Stimulated activated naive CD8-positive, alpha-beta T cell treated with anti-CD3 and anti-CD28 coated beads, Interleukin-15, amount 100 ng/mL, for 72 hours (primary cell): ENCODE data around the gene TAF4B.

ENCODE experiments used
- ATAC-seq: fragments of 150-1000 bp; cut with Tn5 transposase; 2 replicates; pipeline ENCODE4 v1.10.0; 2021; ENCODE audit warnings: mild to moderate bottlenecking, moderate library complexity
- DNase-seq, 2 donors: peaks; one replicate each; pipeline ENCODE4 v3.0.0; 2021 to 2022
- H3K27ac Mint-ChIP-seq, 2 donors: one replicate each; pipeline ENCODE4 v1.8.0; 2022; ENCODE audit warnings: mild to moderate bottlenecking in 2 of 2, mixed read lengths in 2 of 2, moderate library complexity in 2 of 2
- H3K27me3 Mint-ChIP-seq: one replicate; pipeline ENCODE4 v1.8.0; 2022; ENCODE audit warnings: mixed read lengths
- H3K4me1 Mint-ChIP-seq: one replicate; pipeline ENCODE4 v1.8.0; 2022; ENCODE audit warnings: mild to moderate bottlenecking, mixed read lengths
- H3K4me3 Mint-ChIP-seq, 2 donors: one replicate each; pipeline ENCODE4 v1.8.0; 2022; ENCODE audit warnings: mild to moderate bottlenecking in 2 of 2, mixed read lengths in 2 of 2, moderate library complexity in 1 of 2
- H3K9me3 Mint-ChIP-seq, 2 donors: one replicate each; pipeline ENCODE4 v1.8.0; 2022; ENCODE audit warnings: mixed read lengths in 2 of 2

Gene TAF4B

DNA sequence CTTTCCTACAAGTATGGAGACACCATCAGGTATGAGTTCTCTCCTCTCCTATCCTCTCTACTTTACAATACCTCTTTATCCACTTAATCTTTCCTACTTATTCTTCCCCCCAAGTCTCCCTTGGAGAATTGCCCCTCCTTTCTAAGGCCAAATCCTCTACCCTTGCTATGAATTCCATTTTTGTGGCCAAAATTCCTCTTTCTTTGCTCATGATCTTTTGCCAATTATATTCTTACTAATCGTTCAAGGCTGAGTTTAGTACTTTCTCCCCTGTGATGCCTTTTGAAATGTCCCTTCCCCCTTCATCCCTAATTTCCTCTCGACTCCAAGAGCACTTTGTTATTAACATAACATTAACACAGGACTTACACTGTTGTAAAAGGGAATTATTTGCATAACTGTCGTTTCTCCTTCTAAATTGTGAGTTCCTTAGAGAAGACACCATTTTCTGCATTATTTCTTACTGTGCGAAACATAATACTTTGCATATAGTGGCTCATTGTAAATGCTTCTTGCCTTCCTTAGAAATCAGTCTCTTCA lies 188.7 kb downstream of the TAF4B start:
- no peak for ATAC-seq
- Mint-ChIP-seq H3K4me1 (no peaks in the 10 kb centered on the region), H3K9me3 (no peaks in the 10 kb centered on the region)

DNA sequence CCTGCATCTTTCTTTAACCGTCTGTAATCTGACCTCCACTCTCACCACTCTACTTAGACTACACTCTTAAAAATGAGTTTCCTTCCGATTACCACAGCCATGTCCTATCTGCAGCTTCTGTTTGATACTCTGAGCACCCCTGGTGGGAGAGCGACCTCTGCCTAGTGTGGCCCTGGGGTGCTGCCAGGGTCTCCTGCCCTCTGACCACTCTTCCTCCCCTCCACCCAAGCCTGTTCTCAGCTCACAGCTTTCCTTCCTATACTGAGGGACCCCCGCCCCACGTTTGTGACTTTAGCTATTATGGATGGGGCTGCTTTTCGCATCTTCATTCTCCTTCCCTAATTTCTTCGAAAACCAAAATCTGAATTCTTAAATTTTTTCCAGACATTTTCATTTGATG lies 189.4 kb downstream of the TAF4B start:
- DNase-seq (no peak), ATAC-seq (no peak)
- Mint-ChIP-seq H3K4me3 (no peak overlapping the region), H3K27me3 (no peaks in the 10 kb centered on the region), H3K27ac (no peak overlapping the region), H3K9me3 (no peaks in the 10 kb centered on the region), H3K4me1 (no peaks in the 10 kb centered on the region)

More for the DNA sequence above, 188.7 kb downstream of the TAF4B start:
- no peak overlapping the region for H3K4me3 Mint-ChIP-seq
- H3K27me3 Mint-ChIP-seq = no peaks in the 10 kb centered on the region
- DNase-seq = no peak
- H3K27ac Mint-ChIP-seq = no peak overlapping the region

DNA sequence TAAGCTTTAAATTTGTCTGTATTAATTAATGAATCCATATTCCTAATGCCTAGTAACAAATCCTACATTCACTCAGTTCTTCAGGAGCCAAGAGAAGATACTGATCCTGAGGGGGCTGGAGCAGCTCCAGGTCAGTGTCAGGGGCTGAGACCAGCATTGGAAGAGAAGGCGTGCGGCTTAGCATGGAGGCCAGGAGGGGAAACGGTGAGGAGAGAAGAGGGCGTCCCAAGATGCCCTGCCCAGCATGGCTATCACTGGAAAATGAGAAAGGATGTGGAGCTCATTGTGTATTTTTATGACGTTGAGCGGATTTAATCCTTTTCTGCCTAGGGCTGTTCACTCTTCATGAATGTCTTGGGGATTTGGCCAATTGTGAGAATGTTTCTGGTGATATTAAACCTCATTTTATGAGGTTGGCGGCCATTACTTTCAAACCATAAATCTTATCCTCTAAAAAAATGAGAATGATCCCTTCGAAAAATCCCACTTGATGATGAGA lies 190.5 kb downstream of the TAF4B start:
- Mint-ChIP-seq H3K9me3 (no peaks in the 10 kb centered on the region), H3K4me3 (no peak overlapping the region), H3K4me1 (no peaks in the 10 kb centered on the region), H3K27ac (no peak overlapping the region), H3K27me3 (no peaks in the 10 kb centered on the region)
- DNase-seq = no peak
- no peak for ATAC-seq

DNA sequence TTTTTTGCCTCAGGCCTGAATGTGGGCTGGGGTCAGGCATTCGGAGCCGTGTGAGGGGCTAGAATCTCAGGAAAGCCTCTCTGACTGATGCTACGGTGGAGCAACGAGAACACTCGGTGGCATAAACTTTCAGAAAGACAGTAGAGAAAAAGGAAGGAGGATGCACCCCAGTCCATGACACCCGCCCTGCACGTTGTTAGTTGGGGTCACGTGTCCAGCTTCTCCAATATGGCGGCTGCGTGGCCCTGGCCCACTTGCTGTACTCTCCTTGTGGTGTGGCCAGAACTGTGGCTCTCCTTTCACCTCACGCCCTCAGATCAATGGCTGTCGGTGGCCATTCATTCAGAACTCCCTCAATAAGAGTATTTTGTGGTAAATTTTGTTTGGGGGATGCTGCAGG lies 190.9 kb downstream of the TAF4B start:
- Mint-ChIP-seq H3K27me3 (no peaks in the 10 kb centered on the region), H3K27ac (no peak overlapping the region), H3K4me3 (no peak overlapping the region), H3K4me1 (no peaks in the 10 kb centered on the region), H3K9me3 (no peaks in the 10 kb centered on the region)
- ATAC-seq (no peak), DNase-seq (no peak)

DNA sequence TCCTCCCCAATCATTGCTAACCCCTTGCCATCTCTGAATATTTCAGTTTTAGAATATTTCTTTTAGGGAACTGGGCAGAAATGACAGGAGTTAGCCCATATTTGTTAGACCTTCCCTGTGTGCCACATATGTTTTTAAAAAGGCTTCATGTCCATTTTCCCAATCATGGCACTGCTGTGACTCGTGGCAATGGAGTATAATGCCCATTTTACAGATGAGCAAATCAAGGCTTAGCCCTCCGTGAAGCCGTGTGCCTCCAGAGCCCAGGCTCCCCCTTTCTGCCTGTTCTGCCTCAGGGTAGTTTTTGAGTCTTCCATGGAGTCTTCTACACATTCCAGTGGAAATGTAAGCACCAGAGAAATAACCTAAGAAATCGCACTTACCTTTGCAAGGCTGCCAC lies 192.0 kb downstream of the TAF4B start:
- Mint-ChIP-seq H3K9me3 (no peaks in the 10 kb centered on the region), H3K27ac (no peak overlapping the region), H3K27me3 (no peaks in the 10 kb centered on the region), H3K4me3 (no peak overlapping the region), H3K4me1 (no peaks in the 10 kb centered on the region)
- DNase-seq = no peak
- ATAC-seq = no peak

DNA sequence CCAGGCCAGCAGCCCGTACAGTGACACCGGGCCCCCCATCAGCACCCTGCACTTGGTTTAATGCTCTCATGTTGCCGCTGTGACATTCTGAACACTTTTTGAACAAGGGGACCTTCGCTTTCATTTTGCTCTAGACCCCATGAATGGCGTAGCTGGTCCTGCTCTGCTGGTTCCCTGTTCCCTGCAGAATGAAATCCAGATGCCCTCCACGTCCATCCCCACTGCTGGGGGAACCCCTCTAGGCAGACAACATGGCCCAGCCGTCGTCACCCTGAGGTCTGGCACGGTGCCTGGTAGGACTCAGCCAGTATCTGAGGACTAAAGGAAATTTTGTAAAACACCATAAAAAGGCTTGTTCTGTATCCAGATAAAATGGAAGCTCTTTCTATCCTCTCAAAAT lies 193.5 kb downstream of the TAF4B start:
- Mint-ChIP-seq H3K27ac (peak overlapping the region in 1 of 2 donors; percentile 21), H3K4me3 (no peak overlapping the region), H3K27me3 (no peaks in the 10 kb centered on the region), H3K9me3 (no peaks in the 10 kb centered on the region), H3K4me1 (peaks cover 3% of the 10 kb centered on the region)
- ATAC-seq = no peak
- DNase-seq = no peak

DNA sequence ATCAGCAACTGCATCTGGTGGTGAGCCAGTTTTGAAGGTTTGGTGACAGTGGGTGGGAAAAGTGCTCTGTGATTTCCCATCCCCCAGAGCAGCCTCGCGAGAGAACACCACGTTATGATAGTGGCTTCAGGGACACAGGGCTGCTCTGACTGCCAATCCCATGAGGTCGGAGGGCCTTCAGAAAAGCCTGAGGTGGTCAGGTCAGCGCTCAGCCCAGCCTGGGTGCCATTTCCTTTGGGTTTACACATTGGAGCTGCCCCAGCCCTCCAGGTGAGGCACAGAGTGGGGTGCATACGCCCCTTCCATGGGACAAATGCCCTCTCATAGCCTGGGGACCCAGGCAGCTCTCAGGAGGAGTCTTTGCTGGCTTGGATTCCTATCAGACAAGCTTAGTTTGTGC lies 195.3 kb downstream of the TAF4B start:
- Mint-ChIP-seq H3K9me3 (no peaks in the 10 kb centered on the region), H3K27ac (no peak overlapping the region), H3K4me1 (peaks cover 6% of the 10 kb centered on the region), H3K27me3 (no peaks in the 10 kb centered on the region), H3K4me3 (no peak overlapping the region)
- ATAC-seq (no peak), DNase-seq (no peak)

DNA sequence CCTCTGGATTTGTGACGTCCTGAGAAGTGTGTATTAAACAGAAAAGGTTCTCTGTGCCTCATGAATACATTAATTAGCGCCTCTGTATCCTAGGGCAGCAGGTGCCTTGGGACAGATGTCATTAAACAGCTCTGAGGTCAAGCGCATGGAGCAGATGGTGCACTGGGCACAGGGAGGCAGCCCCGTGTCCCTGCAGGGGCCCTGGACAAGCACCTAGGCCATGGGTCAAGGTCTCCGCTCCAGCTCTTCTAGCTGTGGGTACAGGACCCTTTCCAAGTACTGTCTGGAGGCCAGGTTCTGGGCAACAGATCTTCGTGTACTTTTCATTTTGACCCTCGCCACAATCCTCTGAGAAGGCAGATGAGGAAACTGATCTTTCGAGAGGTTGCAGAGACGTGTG lies 195.7 kb downstream of the TAF4B start:
- no peak overlapping the region for H3K4me3 Mint-ChIP-seq
- H3K27me3 Mint-ChIP-seq = no peaks in the 10 kb centered on the region
- DNase-seq (no peak), ATAC-seq (no peak)
- peaks cover 6% of the 10 kb centered on the region for H3K4me1 Mint-ChIP-seq
- no peak overlapping the region for H3K27ac Mint-ChIP-seq
- no peaks in the 10 kb centered on the region for H3K9me3 Mint-ChIP-seq

DNA sequence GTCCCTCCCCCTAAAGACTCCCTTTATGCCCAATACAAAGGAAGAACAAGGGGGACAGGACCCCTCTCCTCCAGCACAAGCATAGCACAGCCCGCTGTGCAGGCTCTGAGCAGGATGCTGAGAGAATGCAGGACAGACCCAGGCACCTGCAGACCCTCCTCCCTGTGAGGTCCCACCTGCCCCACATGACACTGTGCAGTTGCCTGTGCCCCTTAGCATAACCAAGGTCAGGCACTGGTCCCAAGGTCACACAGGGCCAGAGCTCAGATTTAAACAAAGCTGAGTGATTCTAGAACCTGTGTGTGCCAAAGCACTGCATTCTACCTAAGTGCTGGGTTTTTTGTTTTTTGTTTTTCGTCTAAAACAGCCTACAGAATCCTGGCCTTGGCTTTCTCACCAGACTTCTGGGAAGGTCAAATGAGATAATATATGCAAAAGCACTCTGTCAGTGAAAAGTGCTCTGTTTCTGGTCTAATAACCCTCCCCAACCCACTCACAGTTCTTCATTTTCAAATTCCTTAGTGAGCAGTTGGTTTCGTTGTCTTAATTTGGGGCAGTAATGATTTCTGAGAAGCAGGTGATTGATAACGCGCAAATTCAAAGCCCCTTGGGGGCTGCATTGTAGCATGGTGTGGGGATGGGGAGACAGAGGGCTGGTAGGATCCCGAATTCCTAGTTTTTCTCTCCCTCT lies 196.4 kb downstream of the TAF4B start:
- Mint-ChIP-seq H3K9me3 (no peaks in the 10 kb centered on the region), H3K4me3 (no peak overlapping the region), H3K27me3 (no peaks in the 10 kb centered on the region), H3K27ac (no peak overlapping the region), H3K4me1 (peaks cover 6% of the 10 kb centered on the region)
- ATAC-seq (no peak), DNase-seq (no peak)

DNA sequence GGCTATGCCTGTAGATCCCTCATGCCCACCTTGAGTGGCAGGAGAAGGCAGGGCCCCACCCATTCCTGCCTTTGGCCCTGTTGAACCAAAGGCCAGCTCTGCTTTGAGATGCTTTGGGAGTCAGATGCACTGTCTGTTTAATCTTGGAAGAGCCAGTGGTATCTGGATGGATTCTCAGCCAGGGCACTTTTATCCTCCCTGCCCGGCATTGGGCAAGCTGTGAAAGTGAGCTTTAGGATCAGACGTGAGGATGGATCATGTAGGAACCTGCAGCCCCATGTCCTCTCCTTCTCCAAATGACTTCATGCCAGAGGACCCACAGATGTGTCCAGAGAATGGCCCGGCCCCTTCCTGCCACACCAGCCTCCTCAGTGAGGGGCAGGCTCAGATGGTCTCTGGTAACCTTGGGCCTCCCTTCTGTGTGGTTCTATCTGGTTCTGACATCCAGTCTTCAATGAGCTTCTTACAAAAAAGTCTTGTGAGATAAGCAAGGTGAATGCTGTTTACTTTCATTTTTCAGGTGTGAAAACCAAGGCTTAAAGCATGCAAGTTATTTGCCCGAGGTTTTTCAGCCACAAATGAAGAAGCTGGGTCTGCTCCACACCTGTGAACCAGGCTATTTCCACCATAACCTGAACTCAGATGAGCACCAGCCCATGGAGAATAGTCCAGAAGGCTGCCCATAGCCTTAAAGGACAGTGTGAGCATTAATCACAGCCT lies 198.3 kb downstream of the TAF4B start:
- Mint-ChIP-seq H3K27me3 (no peaks in the 10 kb centered on the region), H3K4me3 (no peak overlapping the region), H3K9me3 (no peaks in the 10 kb centered on the region), H3K4me1 (peaks cover 6% of the 10 kb centered on the region), H3K27ac (peak overlapping the region in 1 of 2 donors; percentile 55)
- DNase-seq (no peak), ATAC-seq (no peak)

DNA sequence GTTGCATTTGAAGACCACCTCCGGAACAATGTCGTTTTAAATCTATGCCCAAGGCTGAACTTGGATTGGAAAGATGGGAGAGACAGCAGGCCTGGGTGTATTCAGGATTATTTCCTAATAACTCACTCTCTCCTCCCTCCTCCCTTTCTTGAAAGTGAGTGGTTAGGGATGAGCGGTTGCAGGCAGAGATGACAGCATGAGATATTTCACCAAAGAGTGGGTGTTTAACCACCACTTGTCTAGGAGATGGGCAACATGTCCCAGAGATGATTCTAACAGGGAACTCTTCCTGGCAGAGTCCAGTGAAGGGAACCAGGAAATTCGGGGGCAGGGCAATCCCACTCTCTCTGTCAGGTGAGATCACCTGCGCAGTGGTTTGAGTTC lies 198.9 kb downstream of the TAF4B start:
- Mint-ChIP-seq H3K4me1 (peaks cover 6% of the 10 kb centered on the region), H3K27ac (no peak overlapping the region), H3K27me3 (no peaks in the 10 kb centered on the region), H3K9me3 (no peaks in the 10 kb centered on the region), H3K4me3 (no peak overlapping the region)
- DNase-seq (no peak), ATAC-seq (no peak)

DNA sequence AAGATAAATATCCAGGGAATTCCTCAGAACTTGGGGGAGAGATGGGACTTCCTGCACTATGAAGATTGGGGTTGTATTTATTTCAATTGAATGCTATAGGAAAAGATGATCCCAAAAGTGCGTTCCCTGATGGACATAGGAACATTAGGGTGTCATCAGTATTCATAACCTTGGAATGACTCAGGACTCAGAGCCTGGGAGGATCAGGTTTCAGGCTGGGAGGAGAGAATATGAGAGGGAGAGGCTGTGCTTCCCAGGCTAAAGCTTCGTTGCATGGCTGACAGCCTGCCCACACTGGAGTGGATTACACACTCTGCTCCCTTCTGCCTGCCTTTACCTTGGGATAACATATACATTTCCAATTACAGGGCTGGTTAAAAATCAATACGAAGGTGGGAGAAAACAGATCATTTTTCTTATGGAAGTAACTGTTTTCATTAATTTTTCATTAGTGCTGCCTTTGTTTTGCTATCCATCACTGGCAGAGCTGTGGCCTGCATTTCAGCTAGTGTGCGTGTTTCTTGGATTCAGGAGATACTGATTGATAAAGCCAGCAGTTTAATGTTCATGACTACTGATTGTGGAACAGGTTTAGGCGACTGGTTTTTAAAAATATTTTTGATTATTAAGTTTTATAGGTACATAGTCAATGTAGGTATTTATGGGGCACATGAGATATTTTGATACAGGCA lies 203.4 kb downstream of the TAF4B start:
- H3K27ac Mint-ChIP-seq = no peak overlapping the region
- H3K27me3 Mint-ChIP-seq = no peaks in the 10 kb centered on the region
- H3K4me1 Mint-ChIP-seq = peaks cover 3% of the 10 kb centered on the region
- DNase-seq (no peak), ATAC-seq (no peak)
- H3K4me3 Mint-ChIP-seq = no peak overlapping the region
- peaks cover 0 to 4% of the 10 kb centered on the region in 2 donors for H3K9me3 Mint-ChIP-seq

DNA sequence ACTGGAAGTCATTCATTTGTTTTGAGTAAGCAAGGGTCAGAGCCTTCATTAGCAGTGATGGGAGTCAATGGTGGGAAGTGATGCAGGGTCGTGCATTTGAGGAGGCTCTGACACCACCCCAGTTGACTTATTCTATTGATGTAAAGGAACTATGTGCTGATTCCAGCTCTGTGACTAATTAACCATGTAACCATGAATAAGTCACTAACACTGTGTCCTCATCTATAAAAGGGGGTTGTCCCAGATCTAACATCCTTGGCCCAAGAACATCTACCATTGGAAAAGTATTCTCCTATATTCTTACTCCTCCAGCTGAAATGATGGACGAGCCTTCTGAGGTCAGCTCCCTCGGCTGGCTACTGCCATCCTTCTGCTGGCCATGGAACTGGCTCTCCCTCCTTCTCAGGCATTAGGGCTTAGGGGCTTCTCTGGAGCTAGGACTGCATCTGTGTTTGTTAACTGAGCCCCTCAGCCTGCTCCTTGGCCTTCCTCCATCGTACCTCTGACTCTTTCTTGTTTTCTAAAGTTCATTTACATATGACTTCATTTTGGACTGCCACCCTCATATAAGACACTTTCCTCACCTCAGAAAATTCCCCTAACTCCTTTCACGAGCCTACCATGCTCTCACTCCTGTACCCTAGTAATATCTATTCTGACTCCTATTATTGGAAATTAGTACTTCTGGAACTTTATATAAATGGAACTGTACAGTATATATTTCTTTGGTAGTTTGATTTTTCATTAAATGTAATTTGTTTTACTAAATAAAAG lies 206.6 kb downstream of the TAF4B start:
- Mint-ChIP-seq H3K4me3 (no peak overlapping the region), H3K9me3 (peaks cover 0 to 4% of the 10 kb centered on the region in 2 donors), H3K27ac (no peak overlapping the region), H3K4me1 (no peaks in the 10 kb centered on the region), H3K27me3 (peaks cover 8% of the 10 kb centered on the region)
- ATAC-seq (no peak), DNase-seq (no peak)

DNA sequence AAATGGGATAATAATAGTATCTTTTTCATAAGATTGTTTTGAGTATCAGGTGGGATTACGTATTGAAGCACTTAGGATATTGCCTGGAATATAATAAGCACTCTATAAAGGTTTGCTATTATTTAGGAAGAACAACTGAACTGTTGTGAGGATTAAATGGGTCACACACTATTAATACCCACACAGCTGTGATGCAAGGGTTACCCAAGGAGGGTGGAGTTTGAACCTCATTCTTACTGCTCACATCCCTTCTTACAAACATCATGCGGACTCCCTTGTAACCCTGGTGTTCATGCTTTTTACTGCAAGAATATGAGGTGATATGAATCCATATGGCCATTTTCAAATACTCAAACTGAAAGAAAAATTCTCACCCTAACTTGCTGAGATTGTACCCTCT lies 208.6 kb downstream of the TAF4B start:
- no peak overlapping the region for H3K4me3 Mint-ChIP-seq
- no peaks in the 10 kb centered on the region for H3K4me1 Mint-ChIP-seq
- ATAC-seq = no peak
- no peak overlapping the region for H3K27ac Mint-ChIP-seq
- peaks cover 0 to 4% of the 10 kb centered on the region in 2 donors for H3K9me3 Mint-ChIP-seq
- H3K27me3 Mint-ChIP-seq = peaks cover 21% of the 10 kb centered on the region
- DNase-seq = no peak

DNA sequence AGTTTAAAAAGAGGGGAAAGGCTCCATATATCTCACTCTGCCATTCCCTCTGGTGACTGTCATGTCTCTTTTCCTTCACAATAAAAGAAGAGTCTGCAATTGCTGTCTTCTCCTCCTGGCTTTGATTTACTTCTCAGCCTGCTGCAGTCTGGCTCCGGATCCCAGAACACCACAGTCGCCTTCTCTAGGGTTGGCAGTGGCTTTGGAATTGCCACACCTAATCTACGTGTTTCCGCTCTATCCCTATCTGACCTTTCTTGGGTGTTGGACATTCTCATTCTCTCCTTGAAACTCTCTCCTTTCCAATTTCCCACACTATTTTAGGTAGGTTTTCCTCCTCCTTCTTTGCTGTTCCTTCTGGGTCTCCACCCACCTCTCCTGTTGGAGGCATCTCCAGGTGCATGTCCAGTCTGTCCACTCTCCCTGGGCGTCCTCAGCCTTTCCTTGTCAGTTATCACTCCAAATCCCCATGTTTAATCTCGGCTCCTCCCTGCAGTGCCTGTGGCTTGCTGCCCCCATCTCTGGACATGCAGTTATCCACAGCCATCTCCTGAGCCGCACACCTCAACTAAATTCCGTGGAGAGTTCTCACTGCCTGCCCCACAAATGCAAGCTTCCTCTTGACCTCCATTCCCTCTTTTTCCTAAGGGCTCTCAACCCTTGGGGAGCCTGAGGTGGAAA lies 209.3 kb downstream of the TAF4B start:
- Mint-ChIP-seq H3K4me1 (no peaks in the 10 kb centered on the region), H3K27me3 (peaks cover 21% of the 10 kb centered on the region), H3K9me3 (peaks cover 0 to 4% of the 10 kb centered on the region in 2 donors), H3K27ac (no peak overlapping the region), H3K4me3 (no peak overlapping the region)
- no peak for DNase-seq
- no peak for ATAC-seq
